Prostate gland (tissue), 2 donors: ENCODE measurements around the gene GIMAP5.

ENCODE experiments used
- POLR2A ChIP-seq: fragments of 450-650 bp; IDR thresholded peaks from one replicate; pipeline ENCODE4 v1.6.1; 2016; ENCODE audit warnings: antibody characterized with exemption, mild to moderate bottlenecking
- POLR2AphosphoS5 ChIP-seq: sonication (generic); formaldehyde crosslinking; IDR thresholded peaks from one replicate; pipeline ENCODE4 v1.6.1; 2017; ENCODE audit warnings: antibody characterized with exemption
- TF ChIP-seq, protein P1 (sequence below), 4 experiments: fragments of 200-600 bp in 2 of 4; fragments of 450-650 bp in 2 of 4; sonication (generic) in 2 of 4; IDR thresholded peaks; 1 replicate in 3 of 4; 2 replicates in 1 of 4; pipeline ENCODE4 v1.5.1; 2016 to 2019; ENCODE audit warnings: antibody characterized with exemption in 4 of 4, mild to moderate bottlenecking in 2 of 4, moderate library complexity in 2 of 4

DNA sequence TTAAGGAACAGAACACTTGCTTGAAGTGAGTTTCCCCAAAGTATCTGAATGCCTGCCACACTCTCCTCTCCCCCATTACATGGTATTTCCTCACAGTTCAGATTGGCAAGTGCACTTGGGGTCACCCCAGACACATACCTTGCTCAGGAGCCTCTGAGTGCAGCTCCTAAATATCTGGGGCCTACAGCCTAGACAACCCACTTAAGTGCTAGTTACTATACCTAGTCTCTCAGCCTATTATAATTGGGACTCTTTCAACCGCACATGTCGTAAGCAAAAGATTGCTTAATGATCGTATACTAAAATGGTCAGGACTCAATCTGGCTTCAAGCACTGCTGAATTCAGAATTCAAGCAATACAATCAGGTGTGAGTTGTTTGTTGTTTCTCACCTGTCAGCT lies 43.1 kb downstream of the GIMAP5 start:
- TF ChIP-seq, protein P1, sequence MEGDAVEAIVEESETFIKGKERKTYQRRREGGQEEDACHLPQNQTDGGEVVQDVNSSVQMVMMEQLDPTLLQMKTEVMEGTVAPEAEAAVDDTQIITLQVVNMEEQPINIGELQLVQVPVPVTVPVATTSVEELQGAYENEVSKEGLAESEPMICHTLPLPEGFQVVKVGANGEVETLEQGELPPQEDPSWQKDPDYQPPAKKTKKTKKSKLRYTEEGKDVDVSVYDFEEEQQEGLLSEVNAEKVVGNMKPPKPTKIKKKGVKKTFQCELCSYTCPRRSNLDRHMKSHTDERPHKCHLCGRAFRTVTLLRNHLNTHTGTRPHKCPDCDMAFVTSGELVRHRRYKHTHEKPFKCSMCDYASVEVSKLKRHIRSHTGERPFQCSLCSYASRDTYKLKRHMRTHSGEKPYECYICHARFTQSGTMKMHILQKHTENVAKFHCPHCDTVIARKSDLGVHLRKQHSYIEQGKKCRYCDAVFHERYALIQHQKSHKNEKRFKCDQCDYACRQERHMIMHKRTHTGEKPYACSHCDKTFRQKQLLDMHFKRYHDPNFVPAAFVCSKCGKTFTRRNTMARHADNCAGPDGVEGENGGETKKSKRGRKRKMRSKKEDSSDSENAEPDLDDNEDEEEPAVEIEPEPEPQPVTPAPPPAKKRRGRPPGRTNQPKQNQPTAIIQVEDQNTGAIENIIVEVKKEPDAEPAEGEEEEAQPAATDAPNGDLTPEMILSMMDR (IDR thresholded peaks at IDR 0.05) = no peak
- TF ChIP-seq POLR2A (no peak), POLR2AphosphoS5 (no peak)
